GM12865 (cell line): ENCODE results near the gene DIPK1A.

Source experiments
- DNase-seq: peaks from one replicate; pipeline ENCODE4 v3.0.0; 2010; ENCODE audit warnings: low read depth
- H3K4me3 ChIP-seq: 2 replicates; pipeline ENCODE4 v1.5.1; 2011; ENCODE audit warnings: mild to moderate bottlenecking, low read depth, low read length, control low read depth
- TF ChIP-seq, protein P1 (sequence below): IDR thresholded peaks from 2 replicates; pipeline ENCODE4 v1.5.1; 2011; ENCODE audit warnings: low read length, control low read depth, low read depth, inconsistent platforms; ENCODE audit not compliant: insufficient read depth; ENCODE audit errors: missing control alignments

Gene DIPK1A

DNA sequence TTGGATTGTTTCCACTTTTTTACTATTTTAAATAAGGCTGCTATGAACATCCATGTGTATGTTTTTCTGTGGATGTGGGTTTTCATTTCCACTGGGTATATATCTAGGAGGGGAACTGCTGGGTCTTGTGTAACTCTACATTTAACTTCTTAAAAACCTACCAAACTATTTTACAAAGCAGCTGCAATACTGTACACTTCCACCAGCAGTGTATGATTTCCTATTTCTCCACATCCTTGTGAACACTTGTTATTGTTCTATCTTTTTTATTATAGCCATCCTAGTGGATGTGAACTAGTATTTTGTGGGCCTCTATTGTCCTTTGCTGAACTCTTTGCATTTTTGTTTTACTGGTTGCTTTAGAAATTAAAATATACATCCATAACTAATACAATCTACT, 33.4 kb downstream of the DIPK1A start:
- TF ChIP-seq, protein P1, sequence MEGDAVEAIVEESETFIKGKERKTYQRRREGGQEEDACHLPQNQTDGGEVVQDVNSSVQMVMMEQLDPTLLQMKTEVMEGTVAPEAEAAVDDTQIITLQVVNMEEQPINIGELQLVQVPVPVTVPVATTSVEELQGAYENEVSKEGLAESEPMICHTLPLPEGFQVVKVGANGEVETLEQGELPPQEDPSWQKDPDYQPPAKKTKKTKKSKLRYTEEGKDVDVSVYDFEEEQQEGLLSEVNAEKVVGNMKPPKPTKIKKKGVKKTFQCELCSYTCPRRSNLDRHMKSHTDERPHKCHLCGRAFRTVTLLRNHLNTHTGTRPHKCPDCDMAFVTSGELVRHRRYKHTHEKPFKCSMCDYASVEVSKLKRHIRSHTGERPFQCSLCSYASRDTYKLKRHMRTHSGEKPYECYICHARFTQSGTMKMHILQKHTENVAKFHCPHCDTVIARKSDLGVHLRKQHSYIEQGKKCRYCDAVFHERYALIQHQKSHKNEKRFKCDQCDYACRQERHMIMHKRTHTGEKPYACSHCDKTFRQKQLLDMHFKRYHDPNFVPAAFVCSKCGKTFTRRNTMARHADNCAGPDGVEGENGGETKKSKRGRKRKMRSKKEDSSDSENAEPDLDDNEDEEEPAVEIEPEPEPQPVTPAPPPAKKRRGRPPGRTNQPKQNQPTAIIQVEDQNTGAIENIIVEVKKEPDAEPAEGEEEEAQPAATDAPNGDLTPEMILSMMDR: no peak

DNA sequence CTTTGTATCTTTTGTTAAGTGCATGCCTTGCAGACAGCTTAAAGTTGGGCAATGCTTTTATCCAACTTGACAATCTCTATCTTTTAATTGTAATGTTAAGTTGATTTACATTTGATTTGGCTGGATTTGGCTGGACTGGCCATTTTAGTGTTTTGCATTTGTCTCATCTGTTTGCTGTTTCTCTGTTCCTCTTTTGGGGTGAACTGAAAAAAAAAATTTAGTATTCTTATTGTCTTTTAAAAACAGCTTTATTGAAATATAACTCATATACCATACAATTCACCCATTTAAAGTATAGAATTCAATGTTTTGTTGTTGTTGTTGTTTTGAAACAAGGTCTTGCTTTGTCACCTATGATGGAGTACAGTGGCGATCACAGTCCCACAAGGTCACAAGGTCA, 34.4 kb downstream of the DIPK1A start:
- TF ChIP-seq, protein P1: no peak
- no peak overlapping the region for H3K4me3 ChIP-seq
- no peak for DNase-seq

More for the DNA sequence above, 33.4 kb downstream of the DIPK1A start:
- H3K4me3 ChIP-seq: no peak overlapping the region
- DNase-seq: no peak

DNA sequence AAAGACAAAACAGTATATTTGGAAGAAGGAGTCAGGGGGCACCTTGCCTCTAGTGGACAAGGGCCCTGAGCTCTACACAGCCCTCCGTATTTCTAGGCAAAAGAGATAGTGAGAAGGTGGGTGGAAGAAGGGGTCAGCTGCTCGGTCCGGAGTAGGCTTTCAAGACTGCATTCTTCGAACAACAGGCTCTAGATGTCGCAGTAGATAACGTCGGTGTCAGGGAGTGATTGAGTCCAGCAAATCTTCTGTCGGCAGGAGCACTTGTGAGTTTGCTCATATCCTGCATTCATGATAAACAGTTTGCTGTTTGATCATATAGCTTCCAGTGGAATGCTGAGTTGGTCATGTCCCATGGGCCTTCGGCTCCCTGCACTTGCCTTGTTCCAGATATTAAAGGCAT, 36.8 kb downstream of the DIPK1A start:
- no peak overlapping the region for H3K4me3 ChIP-seq
- DNase-seq: no peak
- TF ChIP-seq, protein P1: no peak

GRCh38 chr1:92923664-92924063, 37.6 kb downstream of the DIPK1A start:
- no peak for DNase-seq
- TF ChIP-seq, protein P1: no peak
- no peak overlapping the region for H3K4me3 ChIP-seq

DNA sequence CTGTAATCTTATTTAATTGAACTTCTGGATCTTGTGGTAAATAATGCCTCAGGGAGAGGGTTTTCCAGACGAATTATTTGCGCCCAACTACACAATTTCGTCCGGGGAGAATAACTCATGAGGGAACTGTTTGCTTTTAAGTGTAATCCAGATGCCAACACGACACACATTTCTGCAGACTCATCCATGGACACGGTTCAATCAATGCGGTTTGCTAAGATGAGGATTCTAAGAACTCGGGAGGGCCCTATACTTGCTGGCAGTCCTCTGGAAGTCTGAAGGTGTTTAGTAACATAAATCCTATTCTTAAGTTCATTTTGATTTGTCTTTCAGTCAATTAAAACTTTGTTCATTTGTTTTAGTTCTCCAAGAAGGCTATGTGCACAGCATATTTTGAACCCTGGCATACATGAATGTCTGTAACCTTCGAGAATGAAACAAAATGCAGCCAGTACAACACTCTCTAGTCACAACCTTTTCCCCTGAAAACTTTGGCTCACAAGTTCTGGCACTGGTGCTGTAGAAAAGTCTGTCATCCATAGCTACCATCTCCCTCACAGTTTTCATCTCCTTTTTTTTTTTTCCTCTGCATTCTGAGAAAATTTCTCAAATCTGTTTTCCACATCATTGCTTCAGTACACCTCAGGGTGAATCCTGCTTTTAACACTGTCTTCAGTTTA, 38.8 kb downstream of the DIPK1A start:
- H3K4me3 ChIP-seq: no peak overlapping the region
- TF ChIP-seq, protein P1: no peak
- no peak for DNase-seq

GRCh38 chr1:92921031-92922023, 39.9 kb downstream of the DIPK1A start:
- no peak overlapping the region for H3K4me3 ChIP-seq
- TF ChIP-seq, protein P1: no peak
- no peak for DNase-seq

GRCh38 chr1:92916899-92917298, 44.4 kb downstream of the DIPK1A start:
- TF ChIP-seq, protein P1: no peak
- H3K4me3 ChIP-seq: no peak overlapping the region
- DNase-seq: no peak
